SH-SY5Y (cell line): Measurements from ENCODE around the gene ILK.

Experiments
- GATA2 ChIP-seq: IDR thresholded peaks from 2 replicates; pipeline ENCODE4 v1.6.1; 2011; ENCODE audit warnings: mild to moderate bottlenecking, low read depth, low read length
- GATA3 ChIP-seq: IDR thresholded peaks from 2 replicates; pipeline ENCODE4 v1.6.1; 2011; ENCODE audit warnings: low read depth, mild to moderate bottlenecking, low read length, moderate library complexity

DNA sequence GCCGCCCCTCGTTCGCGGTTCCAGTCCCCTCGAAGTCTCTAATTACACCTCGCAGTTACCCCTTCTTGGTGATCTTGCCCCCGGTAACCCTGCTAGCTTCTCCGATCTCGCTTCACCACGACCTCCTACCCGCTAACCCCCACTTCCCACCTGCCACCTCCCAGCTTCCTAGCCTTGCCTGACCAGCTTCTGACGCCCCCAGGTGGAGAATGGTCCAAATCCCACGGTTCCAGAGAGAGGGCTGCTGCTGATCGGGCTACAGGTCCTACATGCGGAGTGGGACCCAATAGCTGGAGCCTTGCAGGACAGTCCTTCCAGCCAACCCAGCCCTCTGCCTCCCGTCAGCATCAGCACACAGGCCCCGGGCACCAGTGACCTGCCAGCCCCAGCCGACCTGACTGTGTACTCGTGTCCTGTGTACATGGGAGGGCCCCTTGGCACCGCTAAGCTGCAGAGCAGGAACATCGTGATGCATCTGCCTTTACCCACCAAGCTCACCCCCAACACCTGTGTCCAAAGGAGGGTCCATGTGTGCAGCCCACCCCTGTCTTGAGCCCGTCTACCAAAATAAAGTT lies 32.1 kb upstream of the ILK start:
- TF ChIP-seq GATA3 (no peak), GATA2 (no peak)
